DND-41 (cell line): ENCODE data around the gene MBNL3.

Source experiments
- EZH2 ChIP-seq: IDR thresholded peaks from 3 replicates; pipeline ENCODE4 v1.6.1; 2012; ENCODE audit warnings: borderline replicate concordance, low read depth, mild to moderate bottlenecking, moderate library complexity, low read length, inconsistent platforms; ENCODE audit not compliant: severe bottlenecking
- TF ChIP-seq, protein P1 (sequence below): IDR thresholded peaks from 2 replicates; pipeline ENCODE4 v1.5.1; 2012; ENCODE audit warnings: borderline replicate concordance, low read length, moderate library complexity, mild to moderate bottlenecking; ENCODE audit not compliant: poor library complexity, severe bottlenecking; ENCODE audit errors: extremely low read depth

DNA sequence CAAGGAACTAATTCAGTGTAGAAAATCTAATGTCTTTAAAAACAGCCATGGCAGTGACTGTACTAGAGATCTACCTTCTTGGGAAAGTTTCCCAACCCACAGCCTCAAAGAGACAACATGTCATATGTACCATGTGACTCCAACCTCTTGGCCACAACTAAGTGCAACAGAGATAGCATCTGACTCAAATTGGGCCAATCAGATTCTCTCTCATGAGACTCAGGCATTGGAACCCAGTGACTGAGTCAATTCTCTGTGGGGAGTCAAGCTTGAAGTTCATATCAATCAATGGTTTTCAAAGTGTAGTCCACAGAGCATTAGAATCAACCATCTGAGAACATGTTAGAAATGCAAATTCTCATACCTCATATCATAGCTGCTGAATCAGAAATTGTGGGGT is 123.3 kb downstream of the MBNL3 start:
- TF ChIP-seq, protein P1, sequence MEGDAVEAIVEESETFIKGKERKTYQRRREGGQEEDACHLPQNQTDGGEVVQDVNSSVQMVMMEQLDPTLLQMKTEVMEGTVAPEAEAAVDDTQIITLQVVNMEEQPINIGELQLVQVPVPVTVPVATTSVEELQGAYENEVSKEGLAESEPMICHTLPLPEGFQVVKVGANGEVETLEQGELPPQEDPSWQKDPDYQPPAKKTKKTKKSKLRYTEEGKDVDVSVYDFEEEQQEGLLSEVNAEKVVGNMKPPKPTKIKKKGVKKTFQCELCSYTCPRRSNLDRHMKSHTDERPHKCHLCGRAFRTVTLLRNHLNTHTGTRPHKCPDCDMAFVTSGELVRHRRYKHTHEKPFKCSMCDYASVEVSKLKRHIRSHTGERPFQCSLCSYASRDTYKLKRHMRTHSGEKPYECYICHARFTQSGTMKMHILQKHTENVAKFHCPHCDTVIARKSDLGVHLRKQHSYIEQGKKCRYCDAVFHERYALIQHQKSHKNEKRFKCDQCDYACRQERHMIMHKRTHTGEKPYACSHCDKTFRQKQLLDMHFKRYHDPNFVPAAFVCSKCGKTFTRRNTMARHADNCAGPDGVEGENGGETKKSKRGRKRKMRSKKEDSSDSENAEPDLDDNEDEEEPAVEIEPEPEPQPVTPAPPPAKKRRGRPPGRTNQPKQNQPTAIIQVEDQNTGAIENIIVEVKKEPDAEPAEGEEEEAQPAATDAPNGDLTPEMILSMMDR = no peak
- TF ChIP-seq EZH2 = no peak
